Stimulated activated CD4-positive, alpha-beta T cell treated with anti-CD3 and anti-CD28 coated beads, Interleukin-15, amount 100 ng/mL, for 1 hour (primary cell): Measurements from ENCODE around the gene GCLC.
"Not testable (repeated sequence)": the region's sequence is repeated elsewhere in the genome, so short reads cannot be mapped to it uniquely, and the experiment has no call there.

ENCODE experiments used
- DNase-seq, 2 donors: peaks; one replicate each; pipeline ENCODE4 v3.0.0-alpha.2; 2020; ENCODE audit warnings: low read depth in 1 of 2, low spot score in 1 of 2

The GCLC gene

GRCh38 chr6:53544470-53545308, at the start of gene GCLC:
Gene GCLC (minus strand): TSS chr6:53545101. CDS start chr6:53544645, 456 bp downstream.
- DNase-seq: peak; percentile 68 to 85

GRCh38 chr6:53594596-53594995, 49.7 kb upstream of the GCLC start:
- DNase-seq: no peak

GRCh38 chr6:53593001-53593488, 48.1 kb upstream of the GCLC start:
- DNase-seq: no peak

GRCh38 chr6:53591873-53592272, 47.0 kb upstream of the GCLC start:
- DNase-seq: no peak

GRCh38 chr6:53588816-53589509, 44.1 kb upstream of the GCLC start:
- DNase-seq: no peak

- DNase-seq: no peak
Observed at GRCh38 chr6:53587291-53587690, 42.4 kb upstream of the GCLC start.

- no peak for DNase-seq
Observed at GRCh38 chr6:53585208-53585900, 40.5 kb upstream of the GCLC start.

GRCh38 chr6:53584726-53585125, 39.8 kb upstream of the GCLC start:
- DNase-seq: no peak

- DNase-seq: no peak
Observed at GRCh38 chr6:53583451-53583850, 38.5 kb upstream of the GCLC start.

GRCh38 chr6:53582963-53583362, 38.1 kb upstream of the GCLC start:
- no peak for DNase-seq

GRCh38 chr6:53581856-53582255, 37.0 kb upstream of the GCLC start:
- DNase-seq: no peak

- DNase-seq: no peak
Observed at GRCh38 chr6:53581173-53581773, 36.4 kb upstream of the GCLC start.

GRCh38 chr6:53579338-53579737, 34.4 kb upstream of the GCLC start:
- no peak for DNase-seq

GRCh38 chr6:53578371-53578770, 33.5 kb upstream of the GCLC start:
- DNase-seq: no peak

- no peak for DNase-seq
Observed at GRCh38 chr6:53573299-53573698, 28.4 kb upstream of the GCLC start.

- not testable (repeated sequence) for DNase-seq
Observed at GRCh38 chr6:53572379-53572778, 27.5 kb upstream of the GCLC start.

GRCh38 chr6:53568776-53569616, 24.1 kb upstream of the GCLC start:
- no peak for DNase-seq

GRCh38 chr6:53567701-53568100, 22.8 kb upstream of the GCLC start:
- DNase-seq: no peak

- DNase-seq: no peak
Observed at GRCh38 chr6:53566755-53567154, 21.9 kb upstream of the GCLC start.

GRCh38 chr6:53565886-53566285, 21.0 kb upstream of the GCLC start:
- DNase-seq: no peak
